Measurements from ENCODE around the gene MMP17.
A peak's percentile ranks its signal among the peaks of the same experiment; 100 is the strongest.

The MMP17 gene

GRCh38 chr12:131830914-131831571 lies 2.9 kb downstream of the MMP17 start:
- peak overlapping the region; percentile 31 for H3K4me3 ChIP-seq (ENCODE audit: low read depth, low read length)
- CTCF ChIA-PET = interaction anchor here (0.5 to 1.1 kb wide), 9 partner anchors 11 to 1232 kb away, joined by 3 to 7 read pairs (median 3); no protein-coding TSS in a partner anchor
- no peak overlapping the region for H3K27ac ChIP-seq (ENCODE audit: extremely low read depth, low read depth, low read length)
- POLR2A ChIA-PET = interaction anchor here (0.6 to 2.3 kb wide), 2 partner anchors 18 to 99 kb away, joined by 3 to 7 read pairs; no protein-coding TSS in a partner anchor
- TF ChIP-seq ZNF335 (tag by site-specific recombination; conservative IDR thresholded peaks at IDR 0.05) (peak; percentile 80), ZNF140 (tag by site-specific recombination; IDR thresholded peaks at IDR 0.05) (no peak), ZBTB8A (tag by site-specific recombination; IDR thresholded peaks at IDR 0.05) (peak; percentile 74; the same call in 1 of the 2 replicates), ZNF623 (tag by site-specific recombination; IDR thresholded peaks at IDR 0.05) (peak; percentile 41), HIC1 (tag by site-specific recombination; IDR thresholded peaks at IDR 0.05) (peak; percentile 53; the same call in 1 of the 2 replicates), EGR2 (tag by site-specific recombination; IDR thresholded peaks at IDR 0.05; ENCODE audit: low read depth) (peak; percentile 92), SP7 (tag by site-specific recombination; IDR thresholded peaks at IDR 0.05) (peak; percentile 47; the same call in 1 of the 2 replicates), ZNF600 (tag by site-specific recombination; IDR thresholded peaks at IDR 0.05) (peak; percentile 55), ZFHX2 (tag by site-specific recombination; conservative IDR thresholded peaks at IDR 0.05) (peak; percentile 96), MZF1 (tag by site-specific recombination; IDR thresholded peaks at IDR 0.05; ENCODE audit: borderline replicate concordance) (no peak), ZFP3 (tag by site-specific recombination; IDR thresholded peaks at IDR 0.05; ENCODE audit: low read depth) (no peak), KLF1 (tag by site-specific recombination; IDR thresholded peaks at IDR 0.05) (peak; percentile 60), ZNF2 (tag by site-specific recombination; IDR thresholded peaks at IDR 0.05) (0 out of 2 replicates have a peak, but pooled peaks have one; percentile 10), PATZ1 (tag by site-specific recombination; IDR thresholded peaks at IDR 0.05) (0 out of 2 replicates have a peak, but pooled peaks have one; percentile 48), ZBTB26 (tag by site-specific recombination; optimal IDR thresholded peaks at IDR 0.05) (peak; percentile 56), ZBTB20 (tag by site-specific recombination; IDR thresholded peaks at IDR 0.05) (peak; percentile 68), ZNF747 (tag by site-specific recombination; IDR thresholded peaks at IDR 0.05) (no peak), ZBTB17 (tag by site-specific recombination; IDR thresholded peaks at IDR 0.05) (peak; percentile 81), ZEB2 (tag by site-specific recombination; IDR thresholded peaks at IDR 0.05) (0 out of 2 replicates have a peak, but pooled peaks have one; percentile 13)
- no peaks in the 10 kb centered on the region for H3K36me3 ChIP-seq (ENCODE audit: control insufficient read depth in 2 of 2, insufficient read depth in 1 of 2, low read length in 2 of 2)
- H3K9me3 ChIP-seq (ENCODE audit: control insufficient read depth, insufficient read depth, low read depth, low read length) = no peaks in the 10 kb centered on the region
- peaks cover 6% of the 10 kb centered on the region; the same call in 1 of the 2 replicates for H3K4me1 ChIP-seq (ENCODE audit: control insufficient read depth, insufficient read depth, low read length)

- H3K27ac ChIP-seq (ENCODE audit: extremely low read depth, low read depth, low read length) = no peak overlapping the region
- POLR2A ChIA-PET = no interaction called here
- TF ChIP-seq GLIS1 (tag by site-specific recombination; IDR thresholded peaks at IDR 0.05) (no peak), ZNF580 (tag by site-specific recombination; IDR thresholded peaks at IDR 0.05) (no peak), ZNF658 (tag by site-specific recombination; IDR thresholded peaks at IDR 0.05) (no peak), ZNF169 (tag by site-specific recombination; IDR thresholded peaks at IDR 0.05) (no peak), PRDM1 (tag by site-specific recombination; IDR thresholded peaks at IDR 0.05) (no peak), ZSCAN16 (tag by site-specific recombination; IDR thresholded peaks at IDR 0.05) (no peak), ZNF521 (tag by site-specific recombination; IDR thresholded peaks at IDR 0.05) (no peak), KLF9 (tag by site-specific recombination; IDR thresholded peaks at IDR 0.05; ENCODE audit: low read depth) (no peak), ZEB2 (tag by site-specific recombination; IDR thresholded peaks at IDR 0.05) (no peak), ZBTB48 (tag by site-specific recombination; IDR thresholded peaks at IDR 0.05) (no peak), PBX3 (CRISPR knock-in tag; IDR thresholded peaks at IDR 0.05) (no peak), ZNF324 (tag by site-specific recombination; IDR thresholded peaks at IDR 0.05) (no peak)
Observed at GRCh38 chr12:131831635-131832041, 3.4 kb downstream of the MMP17 start.

More at GRCh38 chr12:131831635-131832041, 3.4 kb downstream of the MMP17 start:
- Histone ChIP-seq H3K36me3 (ENCODE audit: control insufficient read depth in 2 of 2, insufficient read depth in 1 of 2, low read length in 2 of 2) (no peaks in the 10 kb centered on the region), H3K4me3 (ENCODE audit: low read depth, low read length) (no peak overlapping the region), H3K9me3 (ENCODE audit: control insufficient read depth, insufficient read depth, low read depth, low read length) (no peaks in the 10 kb centered on the region), H3K4me1 (ENCODE audit: control insufficient read depth, insufficient read depth, low read length) (peaks cover 6% of the 10 kb centered on the region; the same call in 1 of the 2 replicates)
- CTCF ChIA-PET = interaction anchor here (0.5 to 0.6 kb wide), 2 partner anchors 41 to 1233 kb away, joined by 3 to 6 read pairs; no protein-coding TSS in a partner anchor
